ENCODE data around the gene CLCN1. TPM values are rescaled to one million over a fixed set of nuclear protein-coding genes. Genes with fewer than 3 reads are reported as not detected.

Gene CLCN1
- total and polyA plus RNA-seq, 10 of the 15 experiments (the other 5 are each of a cell fraction or from before 2014, with no cell fraction given), result 0.30 TPM; not detected in 9

DNA sequence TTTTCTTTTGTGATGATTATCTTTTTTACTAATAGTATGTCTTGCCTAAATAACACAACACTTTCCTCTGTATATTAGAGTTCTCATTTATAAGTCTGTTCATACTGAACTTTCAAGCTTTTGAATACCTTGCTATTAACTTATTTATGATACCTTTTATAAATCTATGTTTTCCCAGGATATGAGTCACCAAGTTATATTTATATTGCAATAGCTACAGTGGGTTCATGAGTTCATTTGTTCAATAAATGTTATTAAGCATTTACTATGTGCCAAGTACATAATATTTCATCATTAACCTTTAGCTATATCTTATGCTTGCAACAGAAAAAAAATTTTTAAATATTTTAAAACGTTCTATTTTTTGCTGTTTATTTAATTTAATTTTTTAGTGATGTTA is 18.3 kb downstream of the CLCN1 start:
- POLR2A ChIA-PET, result no interaction called here
- H3K9ac ChIP-seq (ENCODE audit: control insufficient read depth, insufficient read depth, low read length), result no peak overlapping the region
- RAD21 ChIA-PET (ENCODE audit: unreplicated experiment), result interaction anchor here (1.1 kb wide), 1 partner anchor 93 kb away, joined by 3 read pairs; no protein-coding TSS in a partner anchor
- no peak overlapping the region for H2AFZ ChIP-seq (ENCODE audit: control insufficient read depth, low read depth, low read length)
- SMC1A ChIA-PET (ENCODE audit: uncharacterized antibody, unreplicated experiment), result interaction anchor here (1.8 kb wide), 1 partner anchor 94 kb away, joined by 11 read pairs; no protein-coding TSS in a partner anchor
- H3K9me3 ChIP-seq (replicated peaks; ENCODE audit: control insufficient read depth, insufficient read depth, low read length), result no peaks in the 10 kb centered on the region
- H3K4me1 ChIP-seq (ENCODE audit: control insufficient read depth, insufficient read depth, low read length), result no peaks in the 10 kb centered on the region
- intact Hi-C loops (cut with micrococcal nuclease; ENCODE audit: unreplicated experiment), result no loop called here
- in situ Hi-C loops (cut with MboI), result no loop called here
- no peak for FAIRE-seq
- H3K79me2 ChIP-seq (ENCODE audit: control insufficient read depth, insufficient read depth, low read length), result no peaks in the 10 kb centered on the region
- CTCF ChIA-PET, result interaction anchor here (0.6 to 2.9 kb wide), 6 partner anchors 9 to 578 kb away, joined by 3 to 8 read pairs (median 4); no protein-coding TSS in a partner anchor
- no peak for ATAC-seq
- no peak overlapping the region for H3K4me2 ChIP-seq (ENCODE audit: control insufficient read depth, insufficient read depth)
- TF ChIP-seq POLR2AphosphoS2 (IDR thresholded peaks at IDR 0.05; ENCODE audit: low read depth, low read length) (no peak), ZBTB33 (IDR thresholded peaks at IDR 0.05) (no peak), NFYB (IDR thresholded peaks at IDR 0.05; ENCODE audit: insufficient read depth, low read depth, low read length) (no peak), RFX5 (IDR thresholded peaks at IDR 0.05; ENCODE audit: low read depth, low read length) (no peak), PBX3 (IDR thresholded peaks at IDR 0.05; ENCODE audit: insufficient replicate concordance, low read depth, low read length) (no peak), ZNF622 (IDR thresholded peaks at IDR 0.05) (no peak), SMAD1 (IDR thresholded peaks at IDR 0.05; ENCODE audit: low read depth, partially characterized antibody) (no peak), ZNF217 (IDR thresholded peaks at IDR 0.05) (no peak), YY1 (IDR thresholded peaks at IDR 0.05; ENCODE audit: low read depth, low read length) (no peak), SRF (IDR thresholded peaks at IDR 0.05; ENCODE audit: low read depth in 2 of 2, low read length in 2 of 2) (no peak), FOXK2 (IDR thresholded peaks at IDR 0.05) (no peak), RAD21 (IDR thresholded peaks at IDR 0.05; ENCODE audit: insufficient read depth, low read depth, low read length) (no peak), NR2C2 (IDR thresholded peaks at IDR 0.05; ENCODE audit: borderline replicate concordance, control insufficient read depth, insufficient read length, low read depth) (no peak), BHLHE40 (IDR thresholded peaks at IDR 0.05; ENCODE audit: borderline replicate concordance in 1 of 2, low read depth in 2 of 2, low read length in 1 of 2) (no peak), STAT1 (conservative IDR thresholded peaks at IDR 0.05) (no peak), SP1 (IDR thresholded peaks at IDR 0.05; ENCODE audit: low read depth, low read length) (no peak), BMI1 (IDR thresholded peaks at IDR 0.05; ENCODE audit: borderline replicate concordance) (no peak)
- TF ChIP-seq, protein P1, sequence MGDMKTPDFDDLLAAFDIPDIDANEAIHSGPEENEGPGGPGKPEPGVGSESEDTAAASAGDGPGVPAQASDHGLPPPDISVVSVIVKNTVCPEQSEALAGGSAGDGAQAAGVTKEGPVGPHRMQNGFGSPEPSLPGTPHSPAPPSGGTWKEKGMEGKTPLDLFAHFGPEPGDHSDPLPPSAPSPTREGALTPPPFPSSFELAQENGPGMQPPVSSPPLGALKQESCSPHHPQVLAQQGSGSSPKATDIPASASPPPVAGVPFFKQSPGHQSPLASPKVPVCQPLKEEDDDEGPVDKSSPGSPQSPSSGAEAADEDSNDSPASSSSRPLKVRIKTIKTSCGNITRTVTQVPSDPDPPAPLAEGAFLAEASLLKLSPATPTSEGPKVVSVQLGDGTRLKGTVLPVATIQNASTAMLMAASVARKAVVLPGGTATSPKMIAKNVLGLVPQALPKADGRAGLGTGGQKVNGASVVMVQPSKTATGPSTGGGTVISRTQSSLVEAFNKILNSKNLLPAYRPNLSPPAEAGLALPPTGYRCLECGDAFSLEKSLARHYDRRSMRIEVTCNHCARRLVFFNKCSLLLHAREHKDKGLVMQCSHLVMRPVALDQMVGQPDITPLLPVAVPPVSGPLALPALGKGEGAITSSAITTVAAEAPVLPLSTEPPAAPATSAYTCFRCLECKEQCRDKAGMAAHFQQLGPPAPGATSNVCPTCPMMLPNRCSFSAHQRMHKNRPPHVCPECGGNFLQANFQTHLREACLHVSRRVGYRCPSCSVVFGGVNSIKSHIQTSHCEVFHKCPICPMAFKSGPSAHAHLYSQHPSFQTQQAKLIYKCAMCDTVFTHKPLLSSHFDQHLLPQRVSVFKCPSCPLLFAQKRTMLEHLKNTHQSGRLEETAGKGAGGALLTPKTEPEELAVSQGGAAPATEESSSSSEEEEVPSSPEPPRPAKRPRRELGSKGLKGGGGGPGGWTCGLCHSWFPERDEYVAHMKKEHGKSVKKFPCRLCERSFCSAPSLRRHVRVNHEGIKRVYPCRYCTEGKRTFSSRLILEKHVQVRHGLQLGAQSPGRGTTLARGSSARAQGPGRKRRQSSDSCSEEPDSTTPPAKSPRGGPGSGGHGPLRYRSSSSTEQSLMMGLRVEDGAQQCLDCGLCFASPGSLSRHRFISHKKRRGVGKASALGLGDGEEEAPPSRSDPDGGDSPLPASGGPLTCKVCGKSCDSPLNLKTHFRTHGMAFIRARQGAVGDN (IDR thresholded peaks at IDR 0.05), result no peak
- H4K20me1 ChIP-seq (ENCODE audit: control insufficient read depth, insufficient read depth), result no peaks in the 10 kb centered on the region
- no peaks in the 10 kb centered on the region; a peak in 1 of 4 replicates for H3K27me3 ChIP-seq (replicated peaks in 1 of 2; ENCODE audit: control insufficient read depth in 2 of 2, insufficient read depth in 2 of 2, low read length in 1 of 2)
- WGBS (ENCODE audit: insufficient coverage, insufficient replicate concordance, low lambda C conversion rate, missing lambda C conversion rate), result 3% methylated on average over 1 of the region's 1 CpG
- H3K4me3 ChIP-seq, result no peak overlapping the region
- H3K27ac ChIP-seq (ENCODE audit: control insufficient read depth, insufficient read depth), result no peak overlapping the region
- DNase-seq (ENCODE audit: low read depth, low spot score), result no peak
- H3K36me3 ChIP-seq (ENCODE audit: control insufficient read depth in 2 of 2, insufficient read depth in 2 of 2, low read length in 1 of 2), result no peaks in the 10 kb centered on the region
- no TSS peak for BruUV-seq (replicated peaks)
